GM21717 (cell line): ENCODE measurements around the gene EPB41L4B.

Experiments
- ATAC-seq: cut with Tn5 transposase; IDR thresholded peaks from one replicate; pipeline ENCODE4 v1.9.1; 2021; ENCODE audit warnings: mild to moderate bottlenecking, moderate library complexity; ENCODE audit not compliant: unreplicated experiment

EPB41L4B gene

DNA sequence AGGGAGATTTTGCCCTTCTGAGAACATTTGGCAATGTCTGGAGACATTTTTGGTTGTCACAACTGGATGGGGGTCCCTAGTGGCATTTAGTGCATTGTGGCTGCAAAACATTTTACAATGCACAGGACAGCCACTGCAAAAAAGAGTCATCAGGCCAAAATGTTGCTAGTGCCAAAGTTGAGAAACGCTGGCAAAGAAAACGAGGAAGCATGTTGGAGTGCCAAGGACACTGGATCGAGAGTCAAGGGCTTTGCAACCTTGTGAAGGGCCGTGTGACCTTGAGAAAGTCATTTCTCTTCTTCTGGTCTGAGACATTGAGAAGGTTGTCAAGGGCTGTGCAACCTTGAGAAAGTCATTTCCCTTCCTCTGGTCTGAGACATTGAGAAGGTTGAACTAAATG lies 108.1 kb downstream of the EPB41L4B start:
- ATAC-seq = no peak

- no peak for ATAC-seq
Observed at GRCh38 chr9:109206670-109207069, 114.2 kb downstream of the EPB41L4B start.

- no peak for ATAC-seq
Observed at GRCh38 chr9:109205526-109205925, 115.3 kb downstream of the EPB41L4B start.

GRCh38 chr9:109203761-109204360 lies 117.0 kb downstream of the EPB41L4B start:
- no peak for ATAC-seq

DNA sequence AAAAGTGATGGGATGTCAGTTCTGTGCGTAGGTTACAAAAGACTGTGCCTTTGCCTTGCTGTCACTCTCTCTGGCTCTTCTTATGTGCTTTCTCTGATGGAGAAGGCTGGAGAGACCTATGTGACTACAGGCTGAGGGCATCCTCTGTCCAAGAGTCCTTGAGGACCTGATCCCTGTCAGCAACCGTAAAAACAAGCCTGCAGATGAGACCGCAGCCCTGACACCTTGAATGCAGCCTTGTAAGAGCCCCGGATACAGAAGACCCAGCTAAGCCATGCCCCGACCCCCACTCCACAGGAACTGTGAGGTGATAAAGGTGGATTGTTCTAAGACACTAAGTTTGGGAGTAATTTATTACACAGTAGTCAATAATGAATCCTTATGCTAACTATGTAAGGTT lies 121.2 kb downstream of the EPB41L4B start:
- ATAC-seq = no peak

- ATAC-seq = no peak
Observed at GRCh38 chr9:109198736-109199382, 122.0 kb downstream of the EPB41L4B start.

GRCh38 chr9:109193974-109194556 lies 126.8 kb downstream of the EPB41L4B start:
- no peak for ATAC-seq

DNA sequence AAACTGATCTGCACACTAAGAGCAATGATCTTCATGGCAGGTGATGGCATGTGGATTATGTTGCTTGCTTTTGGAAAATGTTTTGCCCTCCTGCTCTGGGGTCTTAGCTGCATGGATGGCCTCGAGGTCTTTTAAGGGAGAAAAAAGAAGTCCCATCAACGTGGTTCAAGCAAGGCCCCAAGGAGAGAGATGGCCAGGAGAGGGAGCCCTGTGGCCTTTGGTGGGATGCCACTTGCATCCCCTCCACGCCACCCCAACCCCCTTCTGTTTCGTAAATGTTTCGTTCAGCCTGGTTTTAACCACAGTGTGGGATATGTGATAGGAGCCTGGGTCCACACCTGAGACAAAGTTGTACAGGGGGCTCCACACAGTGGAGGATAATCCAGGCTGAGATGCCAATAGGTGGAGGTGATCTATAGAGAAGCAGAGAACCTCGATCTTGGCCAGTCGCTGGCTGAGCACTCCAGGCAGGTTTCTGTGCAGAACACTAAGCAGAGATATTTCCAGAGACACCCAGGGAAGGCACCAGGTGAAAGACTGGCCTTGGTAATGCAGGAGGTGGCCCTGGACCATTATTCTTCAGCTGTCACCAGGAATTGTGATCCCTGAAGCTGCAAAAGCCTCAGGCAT lies 128.0 kb downstream of the EPB41L4B start:
- no peak for ATAC-seq

- no peak for ATAC-seq
Observed at GRCh38 chr9:109191746-109192145, 129.1 kb downstream of the EPB41L4B start.

DNA sequence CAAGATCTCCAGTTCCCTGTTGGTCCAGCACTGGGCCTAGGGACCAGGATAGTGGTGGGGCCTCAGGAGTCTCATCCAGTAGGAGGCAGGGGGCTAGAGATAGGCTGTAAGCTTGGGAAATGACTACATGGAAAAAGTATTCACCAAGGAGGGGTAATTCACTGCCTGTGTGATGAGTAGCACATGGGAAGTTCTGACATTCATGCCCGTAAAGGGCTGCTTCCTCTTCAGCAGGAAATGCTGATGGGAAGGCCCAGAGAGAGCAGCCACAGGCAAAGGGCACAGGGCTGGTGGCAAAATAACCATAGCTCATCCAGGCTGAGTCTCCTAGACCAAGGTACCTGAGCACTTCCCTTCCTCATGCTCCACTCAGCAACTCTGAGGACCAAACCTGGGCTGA lies 130.7 kb downstream of the EPB41L4B start:
- no peak for ATAC-seq

GRCh38 chr9:109186857-109187520 lies 133.9 kb downstream of the EPB41L4B start:
- no peak for ATAC-seq

DNA sequence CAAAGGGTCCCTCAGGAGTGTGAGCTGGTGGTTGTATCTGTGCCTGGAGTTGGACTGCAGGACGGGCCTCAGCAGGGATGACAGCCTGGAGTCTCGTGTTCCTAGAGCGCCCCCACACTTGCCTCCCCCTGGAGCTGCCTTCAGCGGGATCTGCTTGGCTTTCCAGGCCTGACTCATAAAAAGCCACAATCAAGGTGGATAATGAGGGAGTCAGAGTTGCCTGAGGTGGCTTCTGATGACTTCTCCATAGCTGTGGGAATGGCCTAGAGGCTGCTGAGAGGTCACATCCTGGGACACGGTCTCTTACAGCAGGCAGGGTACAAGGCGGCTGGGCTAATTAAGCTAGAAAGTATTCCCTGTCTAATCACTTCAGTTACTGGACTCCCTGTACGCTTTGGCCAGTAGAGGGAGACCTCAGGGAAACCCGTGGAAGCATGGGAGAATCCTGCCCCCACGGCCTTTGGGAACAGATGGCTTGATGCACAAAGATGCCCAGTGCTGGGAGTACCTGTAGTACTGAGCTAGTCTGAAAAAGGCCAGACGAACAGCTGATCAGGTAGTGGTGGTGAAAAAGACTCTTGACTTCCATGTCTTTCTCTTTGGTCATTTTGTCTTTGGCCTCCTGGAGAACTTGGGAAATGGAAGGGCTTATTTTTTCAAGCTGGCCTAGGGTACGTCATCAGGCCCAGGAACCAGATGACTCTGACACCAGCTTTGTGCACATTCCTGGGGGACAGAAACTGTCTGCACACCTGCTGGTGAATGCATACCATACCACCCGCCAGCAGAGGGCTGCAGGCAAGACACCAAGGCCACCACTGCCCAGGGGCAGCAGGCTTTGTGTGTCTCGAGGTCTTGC lies 137.7 kb downstream of the EPB41L4B start:
- ATAC-seq = no peak

GRCh38 chr9:109182550-109182939 lies 138.3 kb downstream of the EPB41L4B start:
- no peak for ATAC-seq

GRCh38 chr9:109181284-109181683 lies 139.6 kb downstream of the EPB41L4B start:
- ATAC-seq = peak; percentile 87

DNA sequence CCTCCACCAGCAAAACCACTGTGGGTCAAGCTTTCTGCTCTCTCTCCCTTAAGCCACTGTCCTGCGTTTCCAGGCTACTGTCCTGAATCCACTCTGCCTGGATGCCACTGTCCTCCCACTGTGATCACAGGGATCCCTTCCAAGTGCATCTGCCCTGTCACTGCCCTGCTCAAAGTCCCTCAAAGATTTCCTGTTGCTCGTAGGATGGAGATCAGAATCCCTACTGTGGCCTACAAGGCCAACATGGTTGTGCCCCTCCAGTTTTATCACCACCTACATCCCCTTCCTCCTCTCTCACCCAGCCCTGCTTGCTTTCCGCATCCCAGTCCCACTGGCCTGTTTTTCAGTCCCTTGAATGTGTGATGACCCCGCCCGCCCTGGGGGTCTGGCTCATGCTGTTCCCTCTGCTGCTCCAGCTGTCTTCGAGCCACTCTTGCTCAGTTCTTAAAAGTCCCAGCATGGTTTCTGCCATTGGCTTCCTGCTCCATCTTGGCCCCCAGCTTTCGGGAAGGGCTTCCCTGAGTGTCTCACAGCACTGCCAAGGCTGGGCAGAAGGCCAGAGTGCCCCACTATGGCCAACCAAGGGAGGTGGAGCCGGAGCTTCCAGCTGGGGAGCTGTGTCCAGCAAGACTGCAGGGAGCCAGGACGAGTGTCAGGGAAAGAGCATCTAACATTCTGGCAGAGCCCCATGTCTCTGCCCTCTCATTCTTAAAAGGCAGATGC lies 140.9 kb downstream of the EPB41L4B start:
- no peak for ATAC-seq

- ATAC-seq = no peak
Observed at GRCh38 chr9:109176963-109177362, 143.9 kb downstream of the EPB41L4B start.

- no peak for ATAC-seq
Observed at GRCh38 chr9:109176386-109176785, 144.5 kb downstream of the EPB41L4B start.

GRCh38 chr9:109172935-109173334 lies 147.9 kb downstream of the EPB41L4B start:
- ATAC-seq = no peak

GRCh38 chr9:109171926-109172325 lies 148.9 kb downstream of the EPB41L4B start:
- ATAC-seq = no peak

DNA sequence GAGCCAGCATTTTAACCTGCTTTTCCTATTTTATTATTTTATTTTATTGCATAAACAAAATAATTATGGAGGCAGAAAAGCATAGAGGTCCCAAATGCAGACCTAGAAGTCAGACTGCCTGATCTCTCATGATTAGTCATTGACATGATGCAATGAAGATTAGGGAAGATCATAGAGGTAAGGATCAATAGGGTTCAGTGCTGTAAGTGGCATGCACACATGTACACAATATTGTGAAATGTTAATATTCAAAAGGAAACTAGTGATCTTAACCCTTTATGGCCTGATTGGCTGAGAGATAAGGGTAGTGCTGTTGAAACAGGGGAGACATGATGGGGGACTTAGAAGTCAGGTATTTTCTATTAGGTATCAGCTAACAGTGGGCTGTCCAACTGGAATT lies 152.7 kb downstream of the EPB41L4B start:
- no peak for ATAC-seq
